Left lung (tissue), 10 donors: ENCODE results near the gene VPS4A. TPM values are rescaled to one million over a fixed set of nuclear protein-coding genes. Genes with fewer than 3 reads are reported as not detected.

ENCODE experiments used
- ATAC-seq: fragments of 200-7000 bp; cut with Tn5 transposase; one replicate; pipeline ENCODE4 v1.9.1; 2020; ENCODE audit warnings: moderate library complexity
- DNase-seq, 4 donors: peaks; one replicate each; pipeline ENCODE4 v3.0.0-alpha.2; 2013 to 2020
- H3K27ac ChIP-seq, 2 donors: fragments of 200-600 bp; sonication (generic) in 1 of 2; one replicate each; pipeline versions ENCODE4 v1.5.0 to v1.8.0; 2020 to 2021
- H3K27me3 ChIP-seq, 2 donors: fragments of 200-600 bp; sonication (generic) in 1 of 2; one replicate each; pipeline versions ENCODE4 v1.5.0 to v1.8.0; 2020 to 2021
- H3K36me3 ChIP-seq, 2 donors: fragments of 200-600 bp; sonication (generic) in 1 of 2; one replicate each; pipeline versions ENCODE4 v1.5.0 to v1.8.0; 2020 to 2021
- H3K4me1 ChIP-seq, 2 donors: fragments of 200-600 bp; one replicate each; pipeline ENCODE4 v1.8.0; 2021
- H3K4me3 ChIP-seq, 2 donors: fragments of 200-600 bp; sonication (generic) in 1 of 2; one replicate each; pipeline versions ENCODE4 v1.5.0 to v1.8.0; 2020 to 2021; ENCODE audit warnings: mild to moderate bottlenecking in 1 of 2
- H3K9me3 ChIP-seq, 2 donors: fragments of 200-600 bp; sonication (generic) in 1 of 2; one replicate each; pipeline versions ENCODE4 v1.5.0 to v1.8.0; 2020 to 2021
- CTCF ChIP-seq, 2 donors: fragments of 200-600 bp; sonication (generic) in 1 of 2; IDR thresholded peaks; one replicate each; pipeline versions ENCODE4 v1.5.0 to v1.8.0; 2021; ENCODE audit warnings: antibody characterized with exemption in 2 of 2
- intact Hi-C, 2 donors: fragments of 100-400 bp; cut with DNase I; formaldehyde crosslinking; loops; one replicate each; pipeline versions ENCODE4 v1.11.2 to v1.14.2; 2022
- polyA plus RNA-seq, 6 donors: library from polyadenylated mRNA; unstranded; fragments of 120-200 nt; gene quantifications; one replicate each; pipeline ENCODE4 v1.2.1, GENCODE V29; 2013; ENCODE audit not compliant: insufficient read length in 6 of 6
- total RNA-seq, 2 donors: library from RNA; stranded (reverse); fragmentation: NEBNext Ultra II Directional; extraction: Animal tissue kit (Norgen Biotek cat#: 25700); gene quantifications; one replicate each; pipeline ENCODE4 v1.2.1, GENCODE V29; 2021
- donor health status: DM: no; HTN: yes; CAD: no.
- donor health status: DM: no; HTN: no; CAD: no.

The VPS4A gene
- total and polyA plus RNA-seq, 8 donors = 20.6 to 54.9 (median 45.8) TPM

DNA sequence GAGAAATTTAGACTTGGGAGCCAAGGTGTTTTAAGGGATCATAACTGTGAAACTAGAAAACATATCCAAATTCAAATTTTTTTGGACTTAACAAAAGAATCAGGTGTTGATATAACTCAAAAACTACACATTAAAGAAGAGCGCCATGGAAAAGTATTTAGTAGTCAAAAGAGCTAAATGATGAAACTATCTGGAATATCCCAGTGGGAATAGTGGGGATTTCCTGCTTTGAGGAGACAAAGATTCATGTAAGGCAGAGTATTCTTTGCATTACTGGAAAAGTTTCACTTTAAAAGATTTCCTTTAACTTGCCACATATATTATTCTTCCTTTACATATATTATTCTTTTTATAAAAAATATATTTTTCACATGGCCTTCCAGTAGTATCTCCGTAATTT, 40.3 kb upstream of the VPS4A start:
- no peaks in the 10 kb centered on the region for H3K27me3 ChIP-seq
- no peak overlapping the region for H3K4me3 ChIP-seq
- peaks cover 0 to 5% of the 10 kb centered on the region in 2 donors for H3K4me1 ChIP-seq
- TF ChIP-seq CTCF (IDR thresholded peaks at IDR 0.05) = no peak
- DNase-seq (no peak), ATAC-seq (no peak)
- H3K9me3 ChIP-seq = no peaks in the 10 kb centered on the region
- H3K36me3 ChIP-seq = peaks cover 0 to 32% of the 10 kb centered on the region in 2 donors
- intact Hi-C loops = no loop called here
- no peak overlapping the region for H3K27ac ChIP-seq

GRCh38 chr16:69273009-69273408, 38.1 kb upstream of the VPS4A start:
- intact Hi-C loops = no loop called here
- Histone ChIP-seq H3K9me3 (no peaks in the 10 kb centered on the region), H3K27ac (no peak overlapping the region), H3K27me3 (no peaks in the 10 kb centered on the region), H3K4me1 (peaks cover 0 to 16% of the 10 kb centered on the region in 2 donors), H3K36me3 (peaks cover 0 to 32% of the 10 kb centered on the region in 2 donors), H3K4me3 (no peak overlapping the region)
- DNase-seq (no peak), ATAC-seq (no peak)
- no peak for TF ChIP-seq CTCF (IDR thresholded peaks at IDR 0.05)

- no peak for TF ChIP-seq CTCF (IDR thresholded peaks at IDR 0.05)
- no peaks in the 10 kb centered on the region for H3K27me3 ChIP-seq
- no peak for DNase-seq
- intact Hi-C loops = no loop called here
- no peak overlapping the region for H3K27ac ChIP-seq
- H3K9me3 ChIP-seq = no peaks in the 10 kb centered on the region
- no peak overlapping the region for H3K4me3 ChIP-seq
- ATAC-seq = no peak
- peaks cover 0 to 16% of the 10 kb centered on the region in 2 donors for H3K4me1 ChIP-seq
- H3K36me3 ChIP-seq = peaks cover 0 to 24% of the 10 kb centered on the region in 2 donors
Observed at GRCh38 chr16:69274699-69275235, 36.4 kb upstream of the VPS4A start.

- H3K9me3 ChIP-seq = no peaks in the 10 kb centered on the region
- ATAC-seq = peak; percentile 79
- H3K4me3 ChIP-seq = no peak overlapping the region
- H3K4me1 ChIP-seq = peaks cover 0 to 14% of the 10 kb centered on the region in 2 donors
- no peaks in the 10 kb centered on the region for H3K27me3 ChIP-seq
- peak in 3 of 4 donors; percentile 38 to 87 (median 72) for DNase-seq
- peaks cover 0 to 11% of the 10 kb centered on the region in 2 donors for H3K36me3 ChIP-seq
- TF ChIP-seq CTCF (IDR thresholded peaks at IDR 0.05) = no peak
- intact Hi-C loops = no loop called here
- H3K27ac ChIP-seq = peak overlapping the region in 1 of 2 donors; percentile 23
Observed at GRCh38 chr16:69276148-69277115, 34.7 kb upstream of the VPS4A start.

- no peak for TF ChIP-seq CTCF (IDR thresholded peaks at IDR 0.05)
- no peak for ATAC-seq
- H3K27ac ChIP-seq = no peak overlapping the region
Observed at GRCh38 chr16:69277413-69277812, 33.7 kb upstream of the VPS4A start.

More at GRCh38 chr16:69277413-69277812, 33.7 kb upstream of the VPS4A start:
- Histone ChIP-seq H3K36me3 (peaks cover 0 to 1% of the 10 kb centered on the region in 2 donors), H3K27me3 (no peaks in the 10 kb centered on the region), H3K9me3 (no peaks in the 10 kb centered on the region), H3K4me1 (peaks cover 0 to 14% of the 10 kb centered on the region in 2 donors), H3K4me3 (no peak overlapping the region)
- intact Hi-C loops = no loop called here
- DNase-seq = no peak
